ENCODE results near the gene MIEF2.
A peak's percentile ranks its signal among the peaks of the same experiment; 100 is the strongest.

MIEF2 gene

DNA sequence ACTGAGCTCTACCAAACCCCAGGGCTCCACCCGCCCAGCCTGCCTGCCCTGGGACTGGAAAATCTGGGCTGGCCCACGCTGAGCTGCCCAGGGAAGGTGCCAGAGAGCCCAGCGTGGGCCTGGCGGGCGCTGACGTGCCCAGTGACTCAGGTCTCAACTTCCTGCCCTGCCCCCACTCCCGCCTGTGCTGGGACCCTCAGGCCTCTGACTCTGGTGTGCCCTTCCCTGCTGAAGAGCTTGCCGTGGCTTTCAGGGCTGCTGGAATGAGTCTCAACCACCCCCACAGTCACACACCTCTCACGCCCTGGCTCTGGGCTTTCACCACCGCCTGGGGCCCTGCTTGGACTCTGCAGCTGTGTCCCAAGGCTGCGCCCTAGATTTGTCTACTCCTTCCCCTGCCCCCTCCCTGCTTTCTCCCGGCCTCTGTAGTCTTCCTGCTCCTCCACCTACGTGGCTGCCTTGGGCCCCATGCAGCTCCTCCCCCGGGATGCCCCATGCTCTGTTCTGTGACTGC lies 24.7 kb upstream of the MIEF2 start:
- TF ChIP-seq POU2F2 (IDR thresholded peaks at IDR 0.05; ENCODE audit: low read depth, low read length): no peak
- no peak for TF ChIP-seq PAX5 (IDR thresholded peaks at IDR 0.05; ENCODE audit: insufficient read depth, low read length, severe bottlenecking)
- no peak for TF ChIP-seq POLR2A (IDR thresholded peaks at IDR 0.05; ENCODE audit: low read depth, low read length)
- no peak for TF ChIP-seq TAF1 (IDR thresholded peaks at IDR 0.05; ENCODE audit: low read depth, low read length)
- no peak for TF ChIP-seq SPI1 (IDR thresholded peaks at IDR 0.05; ENCODE audit: low read depth, low read length)
- TF ChIP-seq POLR2AphosphoS5 (IDR thresholded peaks at IDR 0.05; ENCODE audit: low read depth, low read length): no peak
- no peak for FAIRE-seq
- DNase-seq (ENCODE audit: insufficient read length, low spot score): no peak

DNA sequence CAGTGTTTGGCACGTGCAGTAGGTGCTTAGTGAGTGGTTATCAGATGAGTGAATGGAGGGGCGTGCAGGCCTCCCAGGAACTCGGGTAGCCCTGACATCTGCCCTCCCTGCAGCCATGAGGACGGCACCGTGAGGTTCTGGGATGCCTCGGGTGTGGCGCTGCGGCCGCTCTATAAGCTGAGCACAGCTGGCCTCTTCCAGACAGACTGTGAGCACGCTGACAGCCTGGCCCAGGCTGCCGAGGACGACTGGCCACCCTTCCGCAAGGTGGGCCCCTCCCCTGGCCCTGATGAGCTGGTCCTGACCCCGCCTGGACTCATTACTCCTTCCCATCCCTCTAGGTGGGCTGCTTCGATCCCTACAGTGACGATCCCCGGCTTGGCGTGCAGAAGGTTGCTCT lies 24.0 kb upstream of the MIEF2 start:
- FAIRE-seq: no peak
- no peak for DNase-seq (ENCODE audit: insufficient read length, low spot score)
- no peak for TF ChIP-seq POLR2AphosphoS5 (IDR thresholded peaks at IDR 0.05; ENCODE audit: low read depth, low read length)
- no peak for TF ChIP-seq POU2F2 (IDR thresholded peaks at IDR 0.05; ENCODE audit: low read depth, low read length)
- TF ChIP-seq PAX5 (IDR thresholded peaks at IDR 0.05; ENCODE audit: insufficient read depth, low read length, severe bottlenecking): no peak
- no peak for TF ChIP-seq POLR2A (IDR thresholded peaks at IDR 0.05; ENCODE audit: low read depth, low read length)
- TF ChIP-seq TAF1 (IDR thresholded peaks at IDR 0.05; ENCODE audit: low read depth, low read length): no peak
- TF ChIP-seq SPI1 (IDR thresholded peaks at IDR 0.05; ENCODE audit: low read depth, low read length): no peak

DNA sequence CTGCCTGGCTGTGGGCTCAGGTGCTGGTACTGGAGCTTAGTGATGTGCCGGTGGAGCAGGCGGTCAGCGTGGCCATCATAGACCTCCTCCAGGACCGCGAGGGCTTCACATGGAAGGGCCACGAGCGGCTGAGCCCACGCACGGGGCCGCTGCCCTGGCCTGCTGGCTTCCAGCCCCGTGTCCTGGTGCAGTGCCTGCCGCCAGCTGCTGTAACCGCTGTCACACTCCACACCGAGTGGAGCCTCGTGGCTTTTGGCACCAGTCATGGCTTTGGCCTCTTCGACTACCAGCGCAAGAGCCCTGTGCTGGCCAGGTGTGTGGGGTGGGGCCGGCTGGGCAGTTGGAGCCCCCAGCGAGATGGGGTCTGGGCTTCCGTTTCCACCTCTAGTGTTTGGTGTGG lies 23.0 kb upstream of the MIEF2 start:
- DNase-seq (ENCODE audit: insufficient read length, low spot score) (no peak), FAIRE-seq (no peak)
- TF ChIP-seq POU2F2 (IDR thresholded peaks at IDR 0.05; ENCODE audit: low read depth, low read length): no peak
- TF ChIP-seq SPI1 (IDR thresholded peaks at IDR 0.05; ENCODE audit: low read depth, low read length): no peak

DNA sequence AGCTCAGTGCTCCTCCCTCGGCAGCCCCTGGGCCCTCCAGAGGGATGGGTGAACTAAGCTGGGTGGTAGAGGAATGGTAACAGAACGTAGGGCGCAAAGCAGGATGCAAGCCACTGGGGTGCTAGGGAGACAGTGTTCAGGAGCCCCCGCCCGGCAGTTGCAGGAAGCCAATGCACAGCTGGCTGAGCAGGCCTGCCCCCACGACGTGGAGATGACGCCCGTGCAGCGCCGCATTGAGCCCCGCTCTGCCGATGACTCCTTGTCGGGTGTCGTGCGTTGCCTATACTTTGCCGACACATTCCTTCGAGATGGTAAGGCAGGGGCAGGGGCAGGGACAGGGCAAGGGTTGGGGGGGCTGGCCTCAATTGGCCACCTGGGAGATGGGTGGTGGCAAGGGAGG lies 22.2 kb upstream of the MIEF2 start:
- FAIRE-seq: no peak
- DNase-seq (ENCODE audit: insufficient read length, low spot score): no peak
- TF ChIP-seq POU2F2 (IDR thresholded peaks at IDR 0.05; ENCODE audit: low read depth, low read length) (no peak), POLR2A (IDR thresholded peaks at IDR 0.05; ENCODE audit: low read depth, low read length) (no peak), SPI1 (IDR thresholded peaks at IDR 0.05; ENCODE audit: low read depth, low read length) (no peak), POLR2AphosphoS5 (IDR thresholded peaks at IDR 0.05; ENCODE audit: low read depth, low read length) (no peak), PAX5 (IDR thresholded peaks at IDR 0.05; ENCODE audit: insufficient read depth, low read length, severe bottlenecking) (no peak), TAF1 (IDR thresholded peaks at IDR 0.05; ENCODE audit: low read depth, low read length) (no peak)

DNA sequence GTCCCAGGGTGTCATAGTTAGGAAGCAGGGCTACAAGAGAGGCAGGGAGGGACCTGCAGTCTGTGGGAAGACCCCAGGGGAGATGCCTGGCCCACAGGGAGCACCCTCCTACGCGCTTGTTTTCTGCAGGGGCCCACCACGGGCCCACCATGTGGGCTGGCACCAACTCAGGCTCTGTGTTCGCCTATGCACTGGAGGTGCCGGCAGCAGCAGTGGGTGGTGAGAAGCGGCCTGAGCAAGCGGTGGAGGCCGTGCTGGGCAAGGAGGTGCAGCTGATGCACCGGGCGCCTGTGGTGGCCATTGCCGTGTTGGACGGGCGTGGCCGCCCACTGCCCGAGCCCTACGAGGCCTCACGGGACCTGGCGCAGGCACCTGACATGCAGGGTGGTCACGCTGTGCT lies 20.0 kb upstream of the MIEF2 start:
- TF ChIP-seq PAX5 (IDR thresholded peaks at IDR 0.05; ENCODE audit: insufficient read depth, low read length, severe bottlenecking) (no peak), POLR2A (IDR thresholded peaks at IDR 0.05; ENCODE audit: low read depth, low read length) (no peak), TAF1 (IDR thresholded peaks at IDR 0.05; ENCODE audit: low read depth, low read length) (no peak), POU2F2 (IDR thresholded peaks at IDR 0.05; ENCODE audit: low read depth, low read length) (no peak), POLR2AphosphoS5 (IDR thresholded peaks at IDR 0.05; ENCODE audit: low read depth, low read length) (no peak), SPI1 (IDR thresholded peaks at IDR 0.05; ENCODE audit: low read depth, low read length) (no peak)
- FAIRE-seq: no peak

DNA sequence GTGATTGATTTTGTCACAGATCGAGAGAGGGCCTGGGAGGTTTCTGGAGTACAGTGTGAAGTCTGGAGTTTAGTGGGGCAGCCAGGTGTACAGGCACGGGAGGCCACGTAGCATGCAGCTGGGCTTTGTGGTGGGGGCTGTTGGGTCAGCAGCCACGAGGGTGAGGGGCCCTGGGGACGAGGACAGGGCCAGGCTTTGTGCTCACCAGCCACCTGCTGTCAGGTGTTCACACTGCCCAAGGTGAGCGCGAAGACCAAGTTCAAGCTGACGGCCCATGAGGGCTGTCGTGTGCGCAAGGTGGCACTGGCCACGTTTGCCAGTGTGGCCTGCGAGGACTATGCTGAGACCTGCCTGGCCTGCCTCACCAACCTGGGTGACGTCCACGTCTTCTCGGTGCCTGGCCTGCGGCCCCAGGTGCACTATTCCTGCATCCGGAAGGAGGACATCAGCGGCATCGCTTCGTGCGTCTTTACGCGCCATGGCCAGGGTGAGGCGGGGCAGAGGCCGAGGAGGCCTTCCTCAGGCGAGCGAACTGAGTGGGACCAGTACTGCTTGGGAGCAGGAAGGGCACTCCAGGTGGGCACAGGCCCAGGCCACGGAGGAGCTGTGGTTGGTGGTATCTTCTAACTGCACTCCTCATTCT lies 19.1 kb upstream of the MIEF2 start:
- no peak for DNase-seq (ENCODE audit: insufficient read length, low spot score)
- FAIRE-seq: peak; percentile 38
- TF ChIP-seq PAX5 (IDR thresholded peaks at IDR 0.05; ENCODE audit: insufficient read depth, low read length, severe bottlenecking): no peak
- TF ChIP-seq POLR2A (IDR thresholded peaks at IDR 0.05; ENCODE audit: low read depth, low read length): no peak
- TF ChIP-seq POU2F2 (IDR thresholded peaks at IDR 0.05; ENCODE audit: low read depth, low read length): no peak
- TF ChIP-seq SPI1 (IDR thresholded peaks at IDR 0.05; ENCODE audit: low read depth, low read length): no peak
- no peak for TF ChIP-seq TAF1 (IDR thresholded peaks at IDR 0.05; ENCODE audit: low read depth, low read length)
- TF ChIP-seq POLR2AphosphoS5 (IDR thresholded peaks at IDR 0.05; ENCODE audit: low read depth, low read length): no peak

More for the DNA sequence above, 20.0 kb upstream of the MIEF2 start:
- DNase-seq (ENCODE audit: insufficient read length, low spot score): no peak

DNA sequence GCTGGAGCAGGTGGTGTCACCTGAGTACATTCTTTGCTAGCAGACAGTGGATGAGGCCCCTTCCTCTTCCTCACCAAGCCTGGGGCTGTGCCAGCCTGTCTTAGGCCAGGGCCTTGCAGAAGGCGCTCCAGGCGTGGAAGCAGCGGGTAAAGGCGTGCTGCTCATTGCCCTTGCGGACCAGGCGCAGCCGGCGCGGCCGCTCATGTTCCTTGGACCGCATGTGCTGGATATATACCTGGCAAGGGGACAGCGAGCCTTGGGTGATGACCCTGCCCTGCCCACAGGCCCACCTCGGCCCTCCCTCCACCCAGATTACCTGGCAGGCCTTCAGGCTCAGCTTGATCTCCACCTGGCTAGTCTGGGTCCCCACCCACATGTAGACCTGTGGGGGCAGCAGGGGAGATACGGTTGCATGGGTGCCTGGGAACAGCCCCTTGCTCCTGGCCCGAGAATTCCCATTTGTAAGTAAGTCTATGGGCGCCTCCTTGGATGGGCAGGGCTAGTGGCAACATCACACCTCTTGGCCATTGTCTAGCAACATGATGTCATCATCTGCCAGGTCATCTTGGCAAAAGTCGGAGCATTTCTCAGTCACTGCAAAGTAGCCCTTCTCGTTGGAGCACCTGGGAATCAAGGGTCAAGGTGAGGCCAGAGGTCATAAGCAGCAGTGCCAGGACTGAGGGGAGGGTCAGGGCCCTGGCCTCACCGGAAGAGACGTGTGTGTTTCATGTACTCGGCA lies 15.3 kb upstream of the MIEF2 start:
- TF ChIP-seq SPI1 (IDR thresholded peaks at IDR 0.05; ENCODE audit: low read depth, low read length) (no peak), POU2F2 (IDR thresholded peaks at IDR 0.05; ENCODE audit: low read depth, low read length) (no peak)
- FAIRE-seq (no peak), DNase-seq (ENCODE audit: insufficient read length, low spot score) (no peak)

DNA sequence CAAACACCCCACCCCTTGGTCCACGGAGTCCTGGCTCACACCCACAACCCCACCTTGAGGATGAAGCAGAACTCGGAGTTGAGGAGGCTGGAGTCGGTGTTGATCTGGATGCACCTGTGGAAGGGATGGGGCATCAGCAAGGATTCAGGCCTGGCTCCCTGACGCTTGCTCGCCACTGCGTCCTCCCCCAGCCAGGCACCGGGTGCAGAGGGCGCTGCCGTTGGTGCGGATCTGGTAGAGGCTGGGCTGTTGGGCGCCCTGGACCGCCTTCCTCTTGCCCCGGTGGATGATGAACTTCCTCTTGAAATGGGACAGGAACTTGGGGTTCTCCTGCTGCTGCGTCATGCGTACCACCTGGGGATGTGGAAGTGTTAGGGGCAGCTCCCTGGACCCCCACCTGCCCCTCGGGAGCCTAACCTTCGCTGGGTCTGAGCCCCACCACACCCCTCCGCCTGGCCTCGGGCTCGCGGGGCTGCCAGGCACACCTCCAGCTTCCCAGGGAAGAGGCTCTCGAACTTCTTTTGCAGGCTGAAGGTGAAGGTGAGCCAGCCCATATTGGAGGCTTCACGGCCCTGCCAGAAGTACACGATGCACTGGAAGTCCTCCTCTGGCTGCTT lies 14.2 kb upstream of the MIEF2 start:
- DNase-seq (ENCODE audit: insufficient read length, low spot score) (no peak), FAIRE-seq (no peak)
- TF ChIP-seq SPI1 (IDR thresholded peaks at IDR 0.05; ENCODE audit: low read depth, low read length) (no peak), POLR2A (IDR thresholded peaks at IDR 0.05; ENCODE audit: low read depth, low read length) (no peak), TAF1 (IDR thresholded peaks at IDR 0.05; ENCODE audit: low read depth, low read length) (no peak), POLR2AphosphoS5 (IDR thresholded peaks at IDR 0.05; ENCODE audit: low read depth, low read length) (no peak), POU2F2 (IDR thresholded peaks at IDR 0.05; ENCODE audit: low read depth, low read length) (no peak), PAX5 (IDR thresholded peaks at IDR 0.05; ENCODE audit: insufficient read depth, low read length, severe bottlenecking) (no peak)

DNA sequence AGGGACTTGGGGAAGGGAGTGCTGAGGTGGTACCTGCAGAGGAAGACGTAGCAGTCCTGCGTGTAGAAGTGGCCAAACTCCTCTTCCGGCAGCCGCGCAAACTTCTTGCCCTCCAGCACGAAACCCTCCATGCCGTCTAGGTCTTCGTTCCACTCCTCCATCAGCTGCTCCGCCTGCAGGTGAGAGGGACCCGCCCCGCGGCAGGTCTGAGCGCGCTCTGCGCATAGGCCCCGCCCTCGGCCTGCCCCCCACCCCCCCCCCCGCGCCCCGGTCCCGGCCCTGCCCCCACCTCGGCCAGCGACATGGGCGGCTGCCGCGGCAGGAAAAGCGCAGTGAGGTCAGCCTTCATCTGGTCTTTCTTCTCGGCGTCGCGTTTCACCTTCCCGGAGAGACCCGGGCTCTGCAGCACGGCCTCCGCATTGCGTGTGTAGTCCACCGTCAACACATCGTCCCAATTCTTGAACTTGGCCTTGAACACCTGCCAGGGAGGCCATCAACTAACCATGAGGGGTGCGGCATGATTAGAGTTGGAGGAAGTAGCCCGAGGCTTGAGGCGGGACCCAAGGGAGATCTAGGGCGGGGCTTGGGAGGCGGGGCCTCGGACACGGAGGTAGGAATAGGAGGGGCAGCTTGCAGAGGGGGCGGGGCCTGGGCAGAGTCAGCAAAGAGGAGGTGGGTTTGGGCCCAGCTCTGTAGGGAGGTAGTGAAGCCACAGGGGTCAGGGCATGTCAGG lies 13.4 kb upstream of the MIEF2 start:
- FAIRE-seq (no peak), DNase-seq (ENCODE audit: insufficient read length, low spot score) (peak; percentile 87)
- TF ChIP-seq POU2F2 (IDR thresholded peaks at IDR 0.05; ENCODE audit: low read depth, low read length) (no peak), TAF1 (IDR thresholded peaks at IDR 0.05; ENCODE audit: low read depth, low read length) (no peak), POLR2A (IDR thresholded peaks at IDR 0.05; ENCODE audit: low read depth, low read length) (no peak), PAX5 (IDR thresholded peaks at IDR 0.05; ENCODE audit: insufficient read depth, low read length, severe bottlenecking) (no peak), POLR2AphosphoS5 (IDR thresholded peaks at IDR 0.05; ENCODE audit: low read depth, low read length) (no peak)
